IPS DF 6.9 (cell line): ENCODE results near the gene NAALAD2.
"Not testable (repeated sequence)": the region's sequence is repeated elsewhere in the genome, so short reads cannot be mapped to it uniquely, and the experiment has no call there.

Source experiments
- DNase-seq: peaks from one replicate; pipeline ENCODE4 v3.0.0-alpha.2; 2013; ENCODE audit warnings: low read depth, low spot score
- H3K27ac ChIP-seq: one replicate; pipeline ENCODE4 v1.5.1; 2013; ENCODE audit warnings: low read length, control low read depth
- H3K27me3 ChIP-seq: 2 replicates; pipeline ENCODE4 v1.6.1; 2013; ENCODE audit warnings: mild to moderate bottlenecking, low read length; ENCODE audit not compliant: control insufficient read depth, insufficient read depth
- H3K36me3 ChIP-seq: 2 replicates; pipeline ENCODE4 v1.6.1; 2013; ENCODE audit warnings: low read length; ENCODE audit not compliant: control insufficient read depth, insufficient read depth
- H3K4me1 ChIP-seq: 2 replicates; pipeline ENCODE4 v1.6.1; 2013; ENCODE audit warnings: low read length; ENCODE audit not compliant: control insufficient read depth, insufficient read depth
- H3K4me3 ChIP-seq: 2 replicates; pipeline ENCODE4 v1.5.1; 2013; ENCODE audit warnings: mild to moderate bottlenecking, low read length
- H3K9me3 ChIP-seq: 2 replicates; pipeline ENCODE4 v1.6.1; 2013; ENCODE audit warnings: low read length, inconsistent platforms; ENCODE audit not compliant: control insufficient read depth, insufficient read depth
- WGBS: extraction: QIAGEN DNeasy Blood & Tissue Kit; methylation state at CpG from one replicate; pipeline ENCODE4 v1.1.7; 2013; ENCODE audit warnings: mixed read lengths, missing lambda C conversion rate; ENCODE audit not compliant: insufficient read length, insufficient coverage; 5-methylcytosine and 5-hydroxymethylcytosine counted together

Gene NAALAD2

GRCh38 chr11:90235526-90235925, 101.1 kb downstream of the NAALAD2 start:
- no peak overlapping the region for H3K27ac ChIP-seq
- H3K36me3 ChIP-seq = no peaks in the 10 kb centered on the region
- DNase-seq = no peak
- no peak overlapping the region for H3K4me3 ChIP-seq
- peaks cover 2% of the 10 kb centered on the region for H3K4me1 ChIP-seq
- H3K27me3 ChIP-seq = no peaks in the 10 kb centered on the region
- no CpG with 5 or more reads among the region's 4 CpGs for WGBS
- no peaks in the 10 kb centered on the region for H3K9me3 ChIP-seq

- whole genome bisulfite sequencing = no CpG with 5 or more reads among the region's 4 CpGs
Measured at GRCh38 chr11:90237004-90237403, 102.5 kb downstream of the NAALAD2 start.

GRCh38 chr11:90239967-90240636, 105.6 kb downstream of the NAALAD2 start:
- not testable (repeated sequence) for H3K27me3 ChIP-seq, DNase-seq, H3K27ac ChIP-seq, H3K36me3 ChIP-seq, H3K4me1 ChIP-seq, H3K9me3 ChIP-seq, H3K4me3 ChIP-seq
- no CpG with 5 or more reads among the region's 20 CpGs for WGBS

More at GRCh38 chr11:90237004-90237403, 102.5 kb downstream of the NAALAD2 start:
- H3K9me3 ChIP-seq = no peaks in the 10 kb centered on the region
- DNase-seq = no peak
- H3K4me3 ChIP-seq = no peak overlapping the region
- no peaks in the 10 kb centered on the region for H3K27me3 ChIP-seq
- no peak overlapping the region for H3K27ac ChIP-seq
- no peaks in the 10 kb centered on the region for H3K36me3 ChIP-seq
- peaks cover 2% of the 10 kb centered on the region for H3K4me1 ChIP-seq

- WGBS = no CpG with 5 or more reads among the region's 4 CpGs
- Histone ChIP-seq H3K4me1 (peaks cover 2% of the 10 kb centered on the region), H3K27me3 (no peaks in the 10 kb centered on the region), H3K36me3 (no peaks in the 10 kb centered on the region), H3K9me3 (no peaks in the 10 kb centered on the region), H3K27ac (no peak overlapping the region), H3K4me3 (no peak overlapping the region)
- no peak for DNase-seq
Measured at GRCh38 chr11:90241414-90241813, 107.0 kb downstream of the NAALAD2 start.
